Transverse colon (tissue), 4 donors: ENCODE results near the gene RASSF4. TPM values are rescaled to one million over a fixed set of nuclear protein-coding genes. Genes with fewer than 3 reads are reported as not detected.

Experiments used
- DNase-seq: peaks from one replicate; pipeline ENCODE4 v3.0.0-alpha.2; 2019
- H3K27ac ChIP-seq, 4 donors: fragments of 200-600 bp; sonication (generic); 2 replicates each; pipeline ENCODE4 v1.5.1; 2016 to 2018; ENCODE audit warnings: inconsistent platforms in 4 of 4
- H3K27me3 ChIP-seq: fragments of 200-600 bp; sonication (generic); 2 replicates; pipeline ENCODE4 v1.5.1; 2017; ENCODE audit warnings: inconsistent platforms
- H3K36me3 ChIP-seq, 4 donors: fragments of 200-600 bp; sonication (generic); 2 replicates each; pipeline ENCODE4 v1.5.1; 2017 to 2019; ENCODE audit warnings: inconsistent platforms in 4 of 4
- H3K4me1 ChIP-seq, 4 donors: fragments of 200-600 bp; sonication (generic); 2 replicates each; pipeline ENCODE4 v1.5.1; 2017 to 2020; ENCODE audit warnings: inconsistent platforms in 4 of 4
- H3K4me3 ChIP-seq, 4 donors: fragments of 200-600 bp; sonication (generic); 1 replicate in 1 of 4; 2 replicates in 3 of 4; pipeline versions ENCODE4 v1.5.1 to v1.6.1; 2017 to 2019; ENCODE audit warnings: inconsistent platforms in 4 of 4
- H3K9me3 ChIP-seq, 2 donors: fragments of 200-600 bp; sonication (generic); 2 replicates each; pipeline ENCODE4 v1.5.1; 2017 to 2019; ENCODE audit warnings: inconsistent platforms in 2 of 2
- CTCF ChIP-seq, 5 experiments: fragments of 200-600 bp in 3 of 5; fragments of 450-650 bp in 2 of 5; sonication (generic) in 3 of 5; IDR thresholded peaks; 1 replicate in 2 of 5; 2 replicates in 3 of 5; pipeline ENCODE4 v1.5.1; 2016 to 2017; ENCODE audit warnings: antibody characterized with exemption in 5 of 5, inconsistent platforms in 3 of 5, mild to moderate bottlenecking in 2 of 5, moderate library complexity in 1 of 5
- EP300 ChIP-seq: sonication (generic); formaldehyde crosslinking; IDR thresholded peaks from one replicate; pipeline ENCODE4 v1.6.1; 2017; ENCODE audit warnings: antibody characterized with exemption, low read depth
- POLR2A ChIP-seq: fragments of 450-650 bp; IDR thresholded peaks from one replicate; pipeline ENCODE4 v1.6.1; 2016; ENCODE audit warnings: antibody characterized with exemption, mild to moderate bottlenecking, moderate library complexity
- POLR2AphosphoS5 ChIP-seq, 3 donors: sonication (generic); formaldehyde crosslinking; IDR thresholded peaks; one replicate each; pipeline ENCODE4 v1.6.1; 2016; ENCODE audit warnings: antibody characterized with exemption in 3 of 3
- WGBS, 2 donors: methylation state at CpG; one replicate each; pipeline ENCODE4 v1.1.5; 2018; ENCODE audit warnings: low coverage in 1 of 2; 5-methylcytosine and 5-hydroxymethylcytosine counted together
- in situ Hi-C, 4 donors: fragments of 200-750 bp; cut with MboI; loops; one replicate each; pipeline versions ENCODE4 v1.15.0 to v1.15.1; 2017; ENCODE audit warnings: low sequenced_read_pairs in 3 of 4, low pct_ligation_motif_present in 1 of 4, low pct_unique_long_range_greater_than_20kb in 1 of 4
- intact Hi-C: fragments of 100-400 bp; cut with DNase I; formaldehyde crosslinking; loops from one replicate; pipeline ENCODE4 v1.15.1; 2023; ENCODE audit warnings: low total_unique reads
- total RNA-seq, 4 donors: library from RNA; depleted of rRNA; stranded (reverse); fragments of >200 nt; gene quantifications; one replicate each; pipeline ENCODE4 v1.1.0, GENCODE V29; 2016

The RASSF4 gene
- total RNA-seq, 4 donors from 2014 or later = 26.8 to 37.8 (median 27.5) TPM

- H3K27me3 ChIP-seq = no peaks in the 10 kb centered on the region
- intact Hi-C loops = no loop called here
- no peak overlapping the region for H3K27ac ChIP-seq
- in situ Hi-C loops = no loop called here
- no peak for TF ChIP-seq POLR2AphosphoS5 (IDR thresholded peaks at IDR 0.05)
- TF ChIP-seq POLR2A = no peak
- no peak for TF ChIP-seq CTCF (IDR thresholded peaks at IDR 0.05)
- TF ChIP-seq EP300 = no peak
- H3K4me1 ChIP-seq = no peaks in the 10 kb centered on the region
- no peaks in the 10 kb centered on the region for H3K9me3 ChIP-seq
- H3K36me3 ChIP-seq = no peaks in the 10 kb centered on the region
- H3K4me3 ChIP-seq = no peak overlapping the region
- no peak for DNase-seq
These were observed 76.1 kb downstream of the RASSF4 start for GRCh38 chr10:45035673-45036072.

GRCh38 chr10:45040921-45041542, 81.4 kb downstream of the RASSF4 start:
- H3K36me3 ChIP-seq = no peaks in the 10 kb centered on the region
- H3K4me3 ChIP-seq = no peak overlapping the region
- TF ChIP-seq POLR2AphosphoS5 (IDR thresholded peaks at IDR 0.05) (no peak), CTCF (IDR thresholded peaks at IDR 0.05) (no peak), EP300 (no peak), POLR2A (no peak)
- no peaks in the 10 kb centered on the region for H3K27me3 ChIP-seq
- H3K9me3 ChIP-seq = no peaks in the 10 kb centered on the region
- no peak for DNase-seq
- in situ Hi-C loops = no loop called here
- no peak overlapping the region for H3K27ac ChIP-seq
- intact Hi-C loops = no loop called here
- no peaks in the 10 kb centered on the region for H3K4me1 ChIP-seq

GRCh38 chr10:45044290-45044689, 84.7 kb downstream of the RASSF4 start:
- Histone ChIP-seq H3K27ac (no peak overlapping the region), H3K4me3 (no peak overlapping the region), H3K27me3 (no peaks in the 10 kb centered on the region), H3K4me1 (no peaks in the 10 kb centered on the region), H3K9me3 (no peaks in the 10 kb centered on the region), H3K36me3 (no peaks in the 10 kb centered on the region)
- in situ Hi-C loops (no loop called here), intact Hi-C loops (no loop called here)
- WGBS, 2 donors = 65% methylated on average over 7 of the region's 7 CpGs; no CpG with 5 or more reads in 1 of the 2 donors
- TF ChIP-seq POLR2A (no peak), EP300 (no peak), CTCF (IDR thresholded peaks at IDR 0.05) (no peak), POLR2AphosphoS5 (IDR thresholded peaks at IDR 0.05) (no peak)
- no peak for DNase-seq

Other genes with a start within 250 kb of the RASSF4 start
- 10 to 100 TPM in 3 of 4 donors, 1 to 10 TPM in 1; 9.5 to 49.4 (median 16.5) TPM for gene TMEM72, start 48.5 kb upstream of the RASSF4 start, total RNA-seq
- 100 to 1,000 TPM in 2 of 4 donors, 10 to 100 TPM in 2; 14.6 to 109 (median 76.6) TPM for gene DEPP1, start 19.0 kb downstream of the RASSF4 start, total RNA-seq
- 10 to 100 TPM in 1 of 4 donors, 1 to 10 TPM in 3; 4.6 to 14.3 (median 9.5) TPM for gene ZNF22, start 41.1 kb downstream of the RASSF4 start, total RNA-seq